OCI-LY3 (cell line): Measurements from ENCODE around the gene ACVR1.

Experiments used
- CTCF ChIP-seq: fragments of 200-600, 300-600 bp; sonication (generic); IDR thresholded peaks from 2 replicates; pipeline ENCODE4 v1.5.1; 2014; ENCODE audit warnings: antibody characterized with exemption, low read length, low read depth
- EZH2phosphoT487 ChIP-seq: fragments of 200-600 bp; shearing (Covaris generic); IDR thresholded peaks from 2 replicates; pipeline ENCODE4 v1.6.1; 2018; ENCODE audit warnings: antibody characterized with exemption, mixed run types, low read depth

GRCh38 chr2:157922815-157923214 is 46.7 kb upstream of the ACVR1 start:
- no peak for TF ChIP-seq CTCF
- no peak for TF ChIP-seq EZH2phosphoT487
